B cell (primary cell): ENCODE results near the gene UHRF2. TPM values are rescaled to one million over a fixed set of nuclear protein-coding genes. Genes with fewer than 3 reads are reported as not detected.

Experiments
- ATAC-seq: fragments of 200-7000 bp; cut with Tn5 transposase; one replicate; pipeline ENCODE4 v1.10.0; 2021; ENCODE audit warnings: low read depth, mild to moderate bottlenecking, moderate number of reproducible peaks, moderate library complexity
- CTCF ChIA-PET: fragments of 350-600 bp; sonication (Branson Sonifier 250); formaldehyde crosslinking; loops from one replicate; lab custom pipeline; 2021; ENCODE audit warnings: antibody characterized with exemption, inconsistent platforms; lab: Charles Lee
- POLR2A ChIA-PET: fragments of 350-600 bp; sonication (Branson Sonifier 250); formaldehyde crosslinking; loops from one replicate; lab custom pipeline; 2021; ENCODE audit warnings: antibody characterized with exemption; lab: Charles Lee
- DNase-seq: peaks from one replicate; pipeline ENCODE4 v3.0.0; 2013
- H2AFZ ChIP-seq: 2 replicates; pipeline ENCODE4 v1.6.1; 2012; ENCODE audit warnings: mild to moderate bottlenecking, low read depth, low read length; ENCODE audit not compliant: insufficient read depth, poor library complexity, severe bottlenecking
- H3K27ac ChIP-seq, 2 donors: 1 replicate in 1 of 2; 2 replicates in 1 of 2; pipeline ENCODE4 v1.5.1; 2012 to 2013; ENCODE audit warnings: low read length in 2 of 2, mild to moderate bottlenecking in 2 of 2, moderate library complexity in 1 of 2
- H3K27me3 ChIP-seq, 4 experiments: fragments of 200-600 bp in 1 of 4; sonication (generic) in 1 of 4; replicated peaks in 1 of 4; 1 replicate in 2 of 4; 2 replicates in 2 of 4; pipeline versions ENCODE4 v1.6.1 to v1.7.0; 2013 to 2016; ENCODE audit warnings: low read length in 3 of 4, mild to moderate bottlenecking in 2 of 4, mixed read lengths in 1 of 4, moderate library complexity in 1 of 4; ENCODE audit not compliant: insufficient read depth in 4 of 4, control insufficient read depth in 3 of 4; ENCODE audit errors: control extremely low read depth in 1 of 4
- H3K36me3 ChIP-seq, 2 experiments: replicated peaks in 1 of 2; 1 replicate in 1 of 2; 2 replicates in 1 of 2; pipeline versions ENCODE4 v1.6.1 to v1.7.1; 2013; ENCODE audit warnings: low read length in 1 of 2; ENCODE audit not compliant: insufficient read depth in 2 of 2, control insufficient read depth in 1 of 2; ENCODE audit errors: control extremely low read depth in 1 of 2, extremely low read depth in 1 of 2
- H3K4me1 ChIP-seq, 2 donors: fragments of 200-600 bp in 1 of 2; sonication (generic) in 1 of 2; 1 replicate in 1 of 2; 2 replicates in 1 of 2; pipeline versions ENCODE4 v1.5.1 to v1.6.1; 2013 to 2017; ENCODE audit warnings: low read length in 2 of 2; ENCODE audit not compliant: control insufficient read depth in 2 of 2, insufficient read depth in 2 of 2
- H3K4me2 ChIP-seq: replicated peaks from 2 replicates; pipeline ENCODE3; 2012; ENCODE audit warnings: mild to moderate bottlenecking, low read depth, low read length; ENCODE audit not compliant: poor library complexity, severe bottlenecking
- H3K4me3 ChIP-seq, 5 experiments: fragments of 200-600 bp in 1 of 5; sonication (generic) in 1 of 5; 1 replicate in 3 of 5; 2 replicates in 2 of 5; pipeline versions ENCODE4 v1.5.1 to v1.7.0; 2011 to 2016; ENCODE audit warnings: low read length in 4 of 5, mild to moderate bottlenecking in 4 of 5, low read depth in 2 of 5, control low read depth in 1 of 5, moderate library complexity in 1 of 5; ENCODE audit not compliant: insufficient read depth in 1 of 5; ENCODE audit errors: control extremely low read depth in 1 of 5, extremely low read depth in 1 of 5
- H3K79me2 ChIP-seq: fragments of 200-600 bp; sonication (generic); one replicate; pipeline ENCODE4 v1.6.0; 2016; ENCODE audit warnings: low read length; ENCODE audit not compliant: control insufficient read depth, insufficient read depth
- H3K9ac ChIP-seq: fragments of 200-600 bp; sonication (generic); 2 replicates; pipeline ENCODE4 v1.6.1; 2017; ENCODE audit warnings: mild to moderate bottlenecking, low read length, moderate library complexity
- H3K9me3 ChIP-seq, 3 donors: one replicate each; pipeline versions ENCODE4 v1.6.1 to v1.7.1; 2013; ENCODE audit warnings: low read length in 2 of 3; ENCODE audit not compliant: control insufficient read depth in 2 of 3, insufficient read depth in 1 of 3; ENCODE audit errors: control extremely low read depth in 1 of 3
- H4K20me1 ChIP-seq: 2 replicates; pipeline ENCODE4 v1.6.0; 2012; ENCODE audit warnings: mild to moderate bottlenecking, low read length; ENCODE audit not compliant: insufficient read depth, control insufficient read depth, poor library complexity, severe bottlenecking
- H3K27ac Mint-ChIP-seq: one replicate; pipeline ENCODE4 v1.8.0; 2021; ENCODE audit warnings: mixed read lengths
- H3K27me3 Mint-ChIP-seq: one replicate; pipeline ENCODE4 v1.8.0; 2021; ENCODE audit warnings: mixed read lengths
- H3K4me1 Mint-ChIP-seq: one replicate; pipeline ENCODE4 v1.8.0; 2021; ENCODE audit warnings: mixed read lengths
- H3K4me3 Mint-ChIP-seq: one replicate; pipeline ENCODE4 v1.8.0; 2021; ENCODE audit warnings: mixed read lengths
- H3K9me3 Mint-ChIP-seq: one replicate; pipeline ENCODE4 v1.8.0; 2022; ENCODE audit warnings: mixed read lengths; ENCODE audit not compliant: insufficient read depth
- EZH2 ChIP-seq: IDR thresholded peaks from 2 replicates; pipeline ENCODE4 v1.6.1; 2012; ENCODE audit warnings: borderline replicate concordance, low read depth, mild to moderate bottlenecking, moderate library complexity, low read length; ENCODE audit not compliant: insufficient read depth, poor library complexity, severe bottlenecking
- WGBS: methylation state at CpG from one replicate; pipeline ENCODE4 v1.1.5; 2013; ENCODE audit warnings: missing lambda C conversion rate; ENCODE audit not compliant: insufficient coverage; 5-methylcytosine and 5-hydroxymethylcytosine counted together
- intact Hi-C: fragments of 100-400 bp; cut with micrococcal nuclease; formaldehyde crosslinking; loops from one replicate; pipeline ENCODE4 v1.10.0; 2022
- polyA plus RNA-seq: library from polyadenylated mRNA; depleted of rRNA; stranded (reverse); fragments of >200 nt; gene quantifications from 2 replicates; pipeline ENCODE4 v1.2.3, GENCODE V29; 2012
- total RNA-seq, 2 donors: library from RNA; stranded (reverse); fragments of 120-200 nt in 1 of 2; gene quantifications; 1 replicate in 1 of 2; 2 replicates in 1 of 2; pipeline versions ENCODE4 v1.2.3 to v1.2.4, GENCODE V29; 2013 to 2022
- TF ChIP-seq, protein P1 (sequence below): fragments of 200-600 bp; IDR thresholded peaks from one replicate; pipeline ENCODE4 v1.8.0; 2022; ENCODE audit warnings: antibody characterized with exemption, mild to moderate bottlenecking

Gene UHRF2
- total and polyA plus RNA-seq, 2 donors (not counting 1 experiment from before 2014, with no cell fraction given): 85.6 to 153 TPM

DNA sequence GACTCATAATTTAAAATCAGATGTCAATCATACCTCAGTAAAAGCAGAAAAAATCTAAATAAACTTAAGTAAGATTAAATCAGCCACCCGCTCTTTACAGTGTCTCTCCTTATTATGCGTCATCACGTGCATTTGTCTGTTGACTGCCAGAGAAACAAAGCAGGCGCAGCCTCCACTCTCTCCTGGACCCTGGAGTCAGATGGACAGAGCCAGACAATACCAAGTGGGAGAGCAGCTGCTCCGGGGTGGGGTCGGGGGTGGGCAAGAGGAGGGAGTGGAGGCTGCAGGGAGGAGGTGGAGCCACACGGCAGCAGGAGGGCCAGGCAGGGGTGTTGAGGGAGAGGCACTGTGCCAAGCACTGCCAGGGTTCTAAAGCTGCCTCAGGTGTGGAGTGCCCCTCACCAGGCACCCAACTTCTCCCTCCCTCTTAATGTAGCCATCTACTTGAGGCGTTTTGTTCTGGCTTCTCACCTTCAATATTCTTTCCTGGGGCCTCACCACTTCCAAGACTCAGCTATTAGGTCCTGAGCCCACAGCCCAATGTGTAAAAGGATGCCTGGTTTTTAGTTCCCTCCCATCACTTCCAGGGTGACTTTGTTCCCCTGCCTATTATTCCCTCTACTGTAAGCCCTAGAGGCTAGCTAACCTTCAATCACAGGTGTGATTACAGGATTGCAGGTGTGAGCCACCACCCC lies 136.3 kb downstream of the UHRF2 start:
- H4K20me1 ChIP-seq: no peaks in the 10 kb centered on the region
- ChIA-PET CTCF (no interaction called here), POLR2A (no interaction called here)
- no peaks in the 10 kb centered on the region for H3K79me2 ChIP-seq
- H3K27ac ChIP-seq: no peak overlapping the region
- H3K9me3 Mint-ChIP-seq: no peaks in the 10 kb centered on the region
- intact Hi-C loops: no loop called here
- no peak for TF ChIP-seq EZH2
- no peaks in the 10 kb centered on the region for H3K4me1 ChIP-seq
- no peaks in the 10 kb centered on the region for H3K4me1 Mint-ChIP-seq
- H3K4me2 ChIP-seq: no peak overlapping the region
- no peak overlapping the region for H3K9ac ChIP-seq
- H3K4me3 ChIP-seq: no peak overlapping the region
- no peak overlapping the region for H3K4me3 Mint-ChIP-seq
- DNase-seq (no peak), ATAC-seq (no peak)
- H2AFZ ChIP-seq: no peak overlapping the region
- no peaks in the 10 kb centered on the region for H3K36me3 ChIP-seq
- H3K27me3 Mint-ChIP-seq: no peaks in the 10 kb centered on the region
- H3K27ac Mint-ChIP-seq: no peak overlapping the region
- 91% methylated on average over 7 of the region's 8 CpGs for WGBS
- H3K27me3 ChIP-seq: no peaks in the 10 kb centered on the region
- no peaks in the 10 kb centered on the region for H3K9me3 ChIP-seq

DNA sequence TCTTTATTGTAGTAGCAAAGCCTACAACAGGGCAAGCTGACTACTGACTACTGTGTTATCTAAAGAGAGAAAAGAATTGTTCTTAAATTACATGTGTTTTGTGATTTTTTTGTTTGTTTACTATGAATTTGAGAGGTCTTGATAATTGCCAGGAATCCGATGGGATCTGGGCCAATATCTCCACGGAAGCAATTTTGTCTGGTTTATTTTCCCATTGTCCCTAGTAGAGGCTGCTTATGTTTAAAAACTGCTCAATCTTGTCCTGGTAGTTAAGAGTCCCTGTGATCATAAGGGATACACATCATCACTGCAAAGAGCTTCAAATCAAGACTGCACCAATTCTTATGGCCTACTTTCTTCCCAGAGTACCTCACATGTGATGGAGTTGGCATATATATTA lies 138.1 kb downstream of the UHRF2 start:
- Histone ChIP-seq H3K36me3 (no peaks in the 10 kb centered on the region), H3K27me3 (no peaks in the 10 kb centered on the region), H3K4me2 (no peak overlapping the region), H3K79me2 (no peaks in the 10 kb centered on the region), H3K4me1 (no peaks in the 10 kb centered on the region), H4K20me1 (no peaks in the 10 kb centered on the region), H3K9me3 (no peaks in the 10 kb centered on the region), H3K9ac (no peak overlapping the region), H3K27ac (no peak overlapping the region), H2AFZ (no peak overlapping the region), H3K4me3 (no peak overlapping the region)
- no peak for DNase-seq
- ATAC-seq: no peak
- no peaks in the 10 kb centered on the region for H3K9me3 Mint-ChIP-seq
- WGBS: 100% methylated on average over 2 of the region's 2 CpGs
- no peaks in the 10 kb centered on the region for H3K27me3 Mint-ChIP-seq
- ChIA-PET POLR2A (no interaction called here), CTCF (no interaction called here)
- no peaks in the 10 kb centered on the region for H3K4me1 Mint-ChIP-seq
- no peak for TF ChIP-seq EZH2
- TF ChIP-seq, protein P1, sequence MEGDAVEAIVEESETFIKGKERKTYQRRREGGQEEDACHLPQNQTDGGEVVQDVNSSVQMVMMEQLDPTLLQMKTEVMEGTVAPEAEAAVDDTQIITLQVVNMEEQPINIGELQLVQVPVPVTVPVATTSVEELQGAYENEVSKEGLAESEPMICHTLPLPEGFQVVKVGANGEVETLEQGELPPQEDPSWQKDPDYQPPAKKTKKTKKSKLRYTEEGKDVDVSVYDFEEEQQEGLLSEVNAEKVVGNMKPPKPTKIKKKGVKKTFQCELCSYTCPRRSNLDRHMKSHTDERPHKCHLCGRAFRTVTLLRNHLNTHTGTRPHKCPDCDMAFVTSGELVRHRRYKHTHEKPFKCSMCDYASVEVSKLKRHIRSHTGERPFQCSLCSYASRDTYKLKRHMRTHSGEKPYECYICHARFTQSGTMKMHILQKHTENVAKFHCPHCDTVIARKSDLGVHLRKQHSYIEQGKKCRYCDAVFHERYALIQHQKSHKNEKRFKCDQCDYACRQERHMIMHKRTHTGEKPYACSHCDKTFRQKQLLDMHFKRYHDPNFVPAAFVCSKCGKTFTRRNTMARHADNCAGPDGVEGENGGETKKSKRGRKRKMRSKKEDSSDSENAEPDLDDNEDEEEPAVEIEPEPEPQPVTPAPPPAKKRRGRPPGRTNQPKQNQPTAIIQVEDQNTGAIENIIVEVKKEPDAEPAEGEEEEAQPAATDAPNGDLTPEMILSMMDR: no peak
- intact Hi-C loops: no loop called here
- H3K27ac Mint-ChIP-seq: no peak overlapping the region
- H3K4me3 Mint-ChIP-seq: no peak overlapping the region
